Progenitor cell of endocrine pancreas (in vitro differentiated cells): ENCODE measurements around the gene MICOS13. TPM values are rescaled to one million over a fixed set of nuclear protein-coding genes. Genes with fewer than 3 reads are reported as not detected.

ENCODE experiments used
- DNase-seq: peaks from one replicate; pipeline ENCODE4 v3.0.0; 2021; ENCODE audit warnings: low spot score; ENCODE audit not compliant: unreplicated experiment
- H3K27ac Mint-ChIP-seq: 2 replicates; pipeline ENCODE4 v1.8.0; 2021; ENCODE audit warnings: mild to moderate bottlenecking, moderate library complexity, mixed read lengths
- H3K27me3 Mint-ChIP-seq: 2 replicates; pipeline ENCODE4 v1.8.0; 2021; ENCODE audit warnings: mixed read lengths
- H3K36me3 Mint-ChIP-seq: 2 replicates; pipeline ENCODE4 v1.8.0; 2022; ENCODE audit warnings: mixed read lengths; ENCODE audit not compliant: insufficient read depth
- H3K4me1 Mint-ChIP-seq: 2 replicates; pipeline ENCODE4 v1.8.0; 2021; ENCODE audit warnings: low read depth, mixed read lengths
- H3K4me3 Mint-ChIP-seq: 2 replicates; pipeline ENCODE4 v1.8.0; 2021; ENCODE audit warnings: low read depth, mild to moderate bottlenecking, moderate library complexity, mixed read lengths
- H3K9me3 Mint-ChIP-seq: 2 replicates; pipeline ENCODE4 v1.8.0; 2021; ENCODE audit warnings: low read depth, mixed read lengths
- total RNA-seq: library from RNA; stranded (reverse); gene quantifications from 2 replicates; pipeline ENCODE4 v1.2.1, GENCODE V29; 2021
- TF ChIP-seq, protein P1 (sequence below): fragments of 200-600 bp; sonication (generic); IDR thresholded peaks from one replicate; pipeline ENCODE4 v1.5.0; 2021; ENCODE audit warnings: antibody characterized with exemption, mild to moderate bottlenecking; ENCODE audit not compliant: unreplicated experiment

The MICOS13 gene
- total RNA-seq, 1 donor from 2014 or later = 29.7 TPM

DNA sequence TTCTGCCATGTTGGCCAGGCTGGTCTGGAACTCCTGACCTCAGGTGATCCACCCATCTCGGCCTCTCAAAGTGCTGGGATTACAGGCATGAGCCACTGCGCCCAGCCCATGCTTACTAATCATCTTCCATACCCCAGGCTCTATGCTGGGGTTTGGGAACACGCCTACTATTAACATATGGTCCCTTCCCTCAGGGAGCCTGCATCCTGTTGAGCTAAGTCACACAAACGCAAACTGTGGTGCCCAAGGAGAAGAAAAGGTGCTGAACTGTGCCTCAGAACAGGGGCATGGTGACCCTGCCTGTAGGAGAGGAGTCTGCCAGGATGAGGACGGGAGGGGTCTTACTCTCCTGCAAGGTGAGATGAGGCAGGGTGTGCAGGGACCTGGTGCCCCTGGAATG is 5.6 kb downstream of the MICOS13 start:
- Mint-ChIP-seq H3K36me3 (peaks cover 16% of the 10 kb centered on the region), H3K4me3 (no peak overlapping the region), H3K4me1 (peaks cover 4% of the 10 kb centered on the region), H3K27me3 (no peaks in the 10 kb centered on the region), H3K9me3 (no peaks in the 10 kb centered on the region), H3K27ac (no peak overlapping the region)
- TF ChIP-seq, protein P1, sequence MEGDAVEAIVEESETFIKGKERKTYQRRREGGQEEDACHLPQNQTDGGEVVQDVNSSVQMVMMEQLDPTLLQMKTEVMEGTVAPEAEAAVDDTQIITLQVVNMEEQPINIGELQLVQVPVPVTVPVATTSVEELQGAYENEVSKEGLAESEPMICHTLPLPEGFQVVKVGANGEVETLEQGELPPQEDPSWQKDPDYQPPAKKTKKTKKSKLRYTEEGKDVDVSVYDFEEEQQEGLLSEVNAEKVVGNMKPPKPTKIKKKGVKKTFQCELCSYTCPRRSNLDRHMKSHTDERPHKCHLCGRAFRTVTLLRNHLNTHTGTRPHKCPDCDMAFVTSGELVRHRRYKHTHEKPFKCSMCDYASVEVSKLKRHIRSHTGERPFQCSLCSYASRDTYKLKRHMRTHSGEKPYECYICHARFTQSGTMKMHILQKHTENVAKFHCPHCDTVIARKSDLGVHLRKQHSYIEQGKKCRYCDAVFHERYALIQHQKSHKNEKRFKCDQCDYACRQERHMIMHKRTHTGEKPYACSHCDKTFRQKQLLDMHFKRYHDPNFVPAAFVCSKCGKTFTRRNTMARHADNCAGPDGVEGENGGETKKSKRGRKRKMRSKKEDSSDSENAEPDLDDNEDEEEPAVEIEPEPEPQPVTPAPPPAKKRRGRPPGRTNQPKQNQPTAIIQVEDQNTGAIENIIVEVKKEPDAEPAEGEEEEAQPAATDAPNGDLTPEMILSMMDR = no peak
- no peak for DNase-seq

DNA sequence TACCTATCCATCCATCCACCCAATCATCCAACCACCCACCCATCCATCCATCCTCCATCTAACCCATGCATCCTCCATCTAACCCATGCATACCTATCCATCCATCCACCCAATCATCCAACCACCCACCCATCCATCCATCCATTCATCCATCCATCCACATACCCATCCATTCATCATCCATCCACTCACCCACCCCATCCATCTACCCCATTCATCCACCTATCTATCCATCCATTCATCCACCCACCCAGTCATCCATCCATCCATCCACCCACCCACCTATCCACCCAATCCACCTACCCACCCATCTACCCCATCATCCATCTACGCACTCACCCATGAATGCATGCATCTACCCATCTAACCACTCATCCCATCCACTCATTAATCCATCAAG is 6.6 kb downstream of the MICOS13 start:
- Mint-ChIP-seq H3K36me3 (peaks cover 19% of the 10 kb centered on the region), H3K9me3 (no peaks in the 10 kb centered on the region), H3K4me3 (no peak overlapping the region), H3K27me3 (no peaks in the 10 kb centered on the region), H3K4me1 (no peaks in the 10 kb centered on the region), H3K27ac (no peak overlapping the region)
- DNase-seq = no peak
- TF ChIP-seq, protein P1 = no peak

DNA sequence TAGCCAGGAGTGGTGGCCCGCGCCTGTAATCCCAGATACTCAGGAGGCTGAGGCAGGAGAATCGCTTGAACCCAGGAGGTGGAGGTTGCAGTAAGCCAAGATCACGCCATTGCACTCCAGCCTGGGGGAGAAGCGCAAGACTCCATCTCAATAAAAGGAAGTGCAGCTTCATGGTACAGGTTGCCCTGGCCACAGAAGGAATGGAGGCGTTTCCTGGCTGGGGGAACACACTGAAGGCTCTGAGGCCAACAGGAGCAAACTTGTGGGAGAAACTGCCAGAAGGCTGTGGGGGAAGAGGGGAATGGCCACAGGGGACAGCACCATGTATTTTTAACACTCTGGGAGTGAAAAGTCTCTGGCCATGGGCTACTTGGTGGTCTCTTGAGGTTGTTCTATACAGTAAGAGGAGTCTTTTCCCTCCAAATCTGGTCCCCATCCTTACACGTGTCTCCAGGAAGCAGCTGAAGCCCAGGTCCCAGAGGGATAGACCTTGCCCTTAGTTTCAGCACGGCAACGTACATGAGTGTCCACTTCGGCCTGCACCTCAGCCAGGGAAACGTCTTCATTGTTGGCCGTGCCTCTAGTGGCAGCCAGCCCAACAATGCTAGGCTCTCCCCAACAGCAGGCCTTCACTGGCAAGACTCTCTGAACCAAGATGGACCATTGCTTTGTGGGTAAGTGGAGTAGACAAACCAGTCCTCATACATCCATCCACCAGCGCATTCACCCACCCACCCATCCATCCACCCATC is 7.4 kb downstream of the MICOS13 start:
- H3K4me3 Mint-ChIP-seq = no peak overlapping the region
- no peaks in the 10 kb centered on the region for H3K27me3 Mint-ChIP-seq
- no peaks in the 10 kb centered on the region for H3K9me3 Mint-ChIP-seq
- TF ChIP-seq, protein P1 = no peak
- DNase-seq = no peak
- H3K36me3 Mint-ChIP-seq = peaks cover 19% of the 10 kb centered on the region
- no peak overlapping the region for H3K27ac Mint-ChIP-seq
- no peaks in the 10 kb centered on the region for H3K4me1 Mint-ChIP-seq

DNA sequence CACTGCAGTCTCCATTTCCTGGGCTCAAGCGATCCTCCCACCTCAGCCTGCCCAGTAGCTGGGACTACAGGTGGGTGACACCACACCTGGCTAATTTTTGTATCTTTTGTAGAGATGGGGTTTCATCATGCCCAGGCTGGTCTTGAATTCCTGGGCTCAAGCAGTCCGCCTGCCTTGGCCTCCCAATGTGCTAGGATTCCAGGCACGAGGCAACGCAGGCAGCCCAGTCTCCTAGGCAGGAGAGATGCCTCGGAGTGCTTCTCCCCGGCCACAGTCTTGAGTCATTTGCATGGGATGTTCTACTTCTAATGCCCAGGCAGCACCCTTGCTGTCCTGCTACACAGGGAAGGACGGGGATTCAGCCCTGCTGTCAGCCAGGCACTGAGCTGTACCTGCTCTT is 8.7 kb downstream of the MICOS13 start:
- TF ChIP-seq, protein P1 = no peak
- Mint-ChIP-seq H3K27me3 (no peaks in the 10 kb centered on the region), H3K4me1 (no peaks in the 10 kb centered on the region), H3K27ac (no peak overlapping the region), H3K36me3 (peaks cover 22% of the 10 kb centered on the region), H3K9me3 (no peaks in the 10 kb centered on the region), H3K4me3 (no peak overlapping the region)
- DNase-seq = no peak

DNA sequence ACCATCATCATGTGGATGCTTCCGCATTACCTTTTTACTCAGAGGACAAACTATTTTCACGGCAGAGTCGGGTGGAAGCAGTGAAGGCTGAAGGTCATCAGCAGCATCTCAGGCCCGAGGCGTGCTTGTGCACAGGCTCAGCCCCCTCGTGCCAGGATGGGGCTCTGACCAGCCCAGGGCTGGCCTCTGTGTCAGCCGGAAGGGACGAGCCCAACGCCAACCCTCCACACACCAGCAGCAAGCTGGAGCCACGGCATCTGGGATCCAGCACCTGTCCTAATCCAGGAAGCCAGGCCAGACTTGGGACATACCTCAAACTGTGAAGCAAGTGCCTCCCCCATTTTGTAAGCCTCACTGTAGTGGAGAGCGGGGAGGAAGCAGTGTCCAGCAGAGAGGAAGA is 11.1 kb downstream of the MICOS13 start:
- peaks cover 35% of the 10 kb centered on the region for H3K36me3 Mint-ChIP-seq

More for the DNA sequence above, 11.1 kb downstream of the MICOS13 start:
- Mint-ChIP-seq H3K4me1 (no peaks in the 10 kb centered on the region), H3K9me3 (no peaks in the 10 kb centered on the region), H3K27ac (no peak overlapping the region), H3K27me3 (no peaks in the 10 kb centered on the region), H3K4me3 (no peak overlapping the region)
- no peak for DNase-seq
- TF ChIP-seq, protein P1 = no peak
